ENCODE measurements around the gene ZFAND2A.

Gene ZFAND2A

GRCh38 chr7:1131471-1132265 lies 28.3 kb downstream of the ZFAND2A start:
- Histone ChIP-seq H3K9ac (no peak overlapping the region), H3K4me1 (no peaks in the 10 kb centered on the region), H3K9me3 (ENCODE audit: control insufficient read depth, low read length) (no peaks in the 10 kb centered on the region), H3K79me2 (no peaks in the 10 kb centered on the region), H3K36me3 (ENCODE audit: control insufficient read depth, insufficient read depth, low read length) (no peaks in the 10 kb centered on the region), H3K4me2 (ENCODE audit: low read length) (no peak overlapping the region), H2AFZ (no peak overlapping the region), H3K4me3 (ENCODE audit: low read depth, low read length) (no peak overlapping the region), H3K27me3 (ENCODE audit: control insufficient read depth, insufficient read depth, low read length) (no peaks in the 10 kb centered on the region), H3K27ac (no peak overlapping the region)
- TF ChIP-seq CTCF (IDR thresholded peaks at IDR 0.05): no peak

- Histone ChIP-seq H3K27me3 (ENCODE audit: control insufficient read depth, insufficient read depth, low read length) (no peaks in the 10 kb centered on the region), H3K79me2 (no peaks in the 10 kb centered on the region), H3K4me1 (no peaks in the 10 kb centered on the region), H2AFZ (no peak overlapping the region), H3K4me3 (ENCODE audit: low read depth, low read length) (no peak overlapping the region), H3K27ac (no peak overlapping the region), H3K9ac (no peak overlapping the region), H3K4me2 (ENCODE audit: low read length) (no peak overlapping the region), H3K36me3 (ENCODE audit: control insufficient read depth, insufficient read depth, low read length) (no peaks in the 10 kb centered on the region), H3K9me3 (ENCODE audit: control insufficient read depth, low read length) (no peaks in the 10 kb centered on the region)
- no peak for TF ChIP-seq CTCF (IDR thresholded peaks at IDR 0.05)
These were observed 29.7 kb downstream of the ZFAND2A start for GRCh38 chr7:1130021-1130990.

GRCh38 chr7:1129431-1129830 lies 30.6 kb downstream of the ZFAND2A start:
- H3K36me3 ChIP-seq (ENCODE audit: control insufficient read depth, insufficient read depth, low read length): no peaks in the 10 kb centered on the region
- no peak overlapping the region for H2AFZ ChIP-seq
- no peak overlapping the region for H3K4me3 ChIP-seq (ENCODE audit: low read depth, low read length)
- no peak overlapping the region for H3K9ac ChIP-seq
- H3K9me3 ChIP-seq (ENCODE audit: control insufficient read depth, low read length): no peaks in the 10 kb centered on the region
- peaks cover 2% of the 10 kb centered on the region for H3K79me2 ChIP-seq
- H3K4me1 ChIP-seq: no peaks in the 10 kb centered on the region
- TF ChIP-seq CTCF (IDR thresholded peaks at IDR 0.05): no peak
- no peaks in the 10 kb centered on the region for H3K27me3 ChIP-seq (ENCODE audit: control insufficient read depth, insufficient read depth, low read length)
- H3K27ac ChIP-seq: no peak overlapping the region
- H3K4me2 ChIP-seq (ENCODE audit: low read length): no peak overlapping the region

- Histone ChIP-seq H2AFZ (no peak overlapping the region), H3K79me2 (peaks cover 14% of the 10 kb centered on the region), H3K4me1 (no peaks in the 10 kb centered on the region), H3K9me3 (ENCODE audit: control insufficient read depth, low read length) (no peaks in the 10 kb centered on the region), H3K9ac (no peak overlapping the region), H3K27ac (no peak overlapping the region), H3K4me2 (ENCODE audit: low read length) (no peak overlapping the region), H3K4me3 (ENCODE audit: low read depth, low read length) (no peak overlapping the region), H3K36me3 (ENCODE audit: control insufficient read depth, insufficient read depth, low read length) (no peaks in the 10 kb centered on the region), H3K27me3 (ENCODE audit: control insufficient read depth, insufficient read depth, low read length) (no peaks in the 10 kb centered on the region)
- no peak for TF ChIP-seq CTCF (IDR thresholded peaks at IDR 0.05)
These were observed 33.0 kb downstream of the ZFAND2A start for GRCh38 chr7:1127001-1127400.

All from parathyroid adenoma (tissue), 2 donors.